Left lung (tissue), 14 donors: ENCODE results near the gene NLN. TPM values are rescaled to one million over a fixed set of nuclear protein-coding genes. Genes with fewer than 3 reads are reported as not detected.
A peak's percentile ranks its signal among the peaks of the same experiment; 100 is the strongest.
"Not testable (repeated sequence)": the region's sequence is repeated elsewhere in the genome, so short reads cannot be mapped to it uniquely, and the experiment has no call there.

ENCODE experiments used
- ATAC-seq: fragments of 200-7000 bp; cut with Tn5 transposase; one replicate; pipeline ENCODE4 v1.9.1; 2020; ENCODE audit warnings: moderate library complexity
- DNase-seq, 4 donors: peaks; one replicate each; pipeline ENCODE4 v3.0.0-alpha.2; 2013 to 2020
- H3K27ac ChIP-seq, 2 donors: fragments of 200-600 bp; sonication (generic) in 1 of 2; one replicate each; pipeline versions ENCODE4 v1.5.0 to v1.8.0; 2020 to 2021
- H3K27me3 ChIP-seq, 2 donors: fragments of 200-600 bp; sonication (generic) in 1 of 2; one replicate each; pipeline versions ENCODE4 v1.5.0 to v1.8.0; 2020 to 2021
- H3K36me3 ChIP-seq, 2 donors: fragments of 200-600 bp; sonication (generic) in 1 of 2; one replicate each; pipeline versions ENCODE4 v1.5.0 to v1.8.0; 2020 to 2021
- H3K4me1 ChIP-seq, 2 donors: fragments of 200-600 bp; one replicate each; pipeline ENCODE4 v1.8.0; 2021
- H3K4me3 ChIP-seq, 2 donors: fragments of 200-600 bp; sonication (generic) in 1 of 2; one replicate each; pipeline versions ENCODE4 v1.5.0 to v1.8.0; 2020 to 2021; ENCODE audit warnings: mild to moderate bottlenecking in 1 of 2
- H3K9me3 ChIP-seq, 2 donors: fragments of 200-600 bp; sonication (generic) in 1 of 2; one replicate each; pipeline versions ENCODE4 v1.5.0 to v1.8.0; 2020 to 2021
- intact Hi-C, 2 donors: fragments of 100-400 bp; cut with DNase I; formaldehyde crosslinking; loops; one replicate each; pipeline versions ENCODE4 v1.11.2 to v1.14.2; 2022
- long read RNA-seq, 12 donors: library from polyadenylated mRNA in 2 of 12; unstranded in 2 of 12; transcript quantifications; one replicate each; pipeline ENCODE4 v2.0.0 and lab custom pipeline, GENCODE V29; 2019 to 2026
- polyA plus RNA-seq, 6 donors: library from polyadenylated mRNA; unstranded; fragments of 120-200 nt; gene quantifications; one replicate each; pipeline ENCODE4 v1.2.1, GENCODE V29; 2013; ENCODE audit not compliant: insufficient read length in 6 of 6
- total RNA-seq, 2 donors: library from RNA; stranded (reverse); fragmentation: NEBNext Ultra II Directional; extraction: Animal tissue kit (Norgen Biotek cat#: 25700); gene quantifications; one replicate each; pipeline ENCODE4 v1.2.1, GENCODE V29; 2021
- TF ChIP-seq, protein P1 (sequence below), 2 donors: fragments of 200-600 bp; sonication (generic) in 1 of 2; IDR thresholded peaks; one replicate each; pipeline versions ENCODE4 v1.5.0 to v1.8.0; 2021; ENCODE audit warnings: antibody characterized with exemption in 2 of 2
- donor health status: DM: no; HTN: yes; CAD: no.
- donor health status: DM: no; HTN: no; CAD: no.

The NLN gene
- total RNA-seq (10 to 100 TPM; 18.0 to 29.1 TPM), polyA plus RNA-seq (10 to 100 TPM; 19.5 to 25.0 (median 22.3) TPM)
- long read RNA-seq, donor 1, full-length matches to known transcripts, result 3 of 3 reads
- long read RNA-seq, donor 1, partial matches to known transcripts, result 0 of 3 reads
- long read RNA-seq, donor 1, other reads (novel, unspliced or antisense), result 0 of 3 reads
- long read RNA-seq, donor 2, full-length matches to known transcripts, result 5 of 5 reads
- long read RNA-seq, donor 2, partial matches to known transcripts, result 0 of 5 reads
- long read RNA-seq, donor 2, other reads (novel, unspliced or antisense), result 0 of 5 reads
- long read RNA-seq, donor 3, full-length matches to known transcripts, result 2 of 2 reads
- long read RNA-seq, donor 3, partial matches to known transcripts, result 0 of 2 reads
- long read RNA-seq, donor 3, other reads (novel, unspliced or antisense), result 0 of 2 reads
- long read RNA-seq, donor 4, partial matches to known transcripts, result 3 of 4 reads
- long read RNA-seq, donor 4, other reads (novel, unspliced or antisense), result 1 of 4 reads
- long read RNA-seq, donor 5, full-length matches to known transcripts, result 1 of 1 reads
- long read RNA-seq, donor 5, partial matches to known transcripts, result 0 of 1 reads
- long read RNA-seq, donor 5, other reads (novel, unspliced or antisense), result 0 of 1 reads
- long read RNA-seq, donor 6, full-length matches to known transcripts, result 2 of 2 reads
- long read RNA-seq, donor 6, partial matches to known transcripts, result 0 of 2 reads
- long read RNA-seq, donor 6, other reads (novel, unspliced or antisense), result 0 of 2 reads
- long read RNA-seq, donor 7, full-length matches to known transcripts, result 1 of 1 reads
- long read RNA-seq, donor 7, partial matches to known transcripts, result 0 of 1 reads
- long read RNA-seq, donor 7, other reads (novel, unspliced or antisense), result 0 of 1 reads
- long read RNA-seq, donor 8, full-length matches to known transcripts, result 4 of 4 reads
- long read RNA-seq, donor 8, partial matches to known transcripts, result 0 of 4 reads
- long read RNA-seq, donor 8, other reads (novel, unspliced or antisense), result 0 of 4 reads
- long read RNA-seq, donor 9, result 0 reads
- long read RNA-seq, donor 10, partial matches to known transcripts, result 0 of 4 reads
- long read RNA-seq, donor 10, other reads (novel, unspliced or antisense), result 4 of 4 reads
- long read RNA-seq, donor 11, full-length matches to known transcripts, result 6 of 6 reads
- long read RNA-seq, donor 11, partial matches to known transcripts, result 0 of 6 reads
- long read RNA-seq, donor 11, other reads (novel, unspliced or antisense), result 0 of 6 reads
- long read RNA-seq, donor 12, full-length matches to known transcripts, result 2 of 2 reads
- long read RNA-seq, donor 12, partial matches to known transcripts, result 0 of 2 reads
- long read RNA-seq, donor 12, other reads (novel, unspliced or antisense), result 0 of 2 reads

DNA sequence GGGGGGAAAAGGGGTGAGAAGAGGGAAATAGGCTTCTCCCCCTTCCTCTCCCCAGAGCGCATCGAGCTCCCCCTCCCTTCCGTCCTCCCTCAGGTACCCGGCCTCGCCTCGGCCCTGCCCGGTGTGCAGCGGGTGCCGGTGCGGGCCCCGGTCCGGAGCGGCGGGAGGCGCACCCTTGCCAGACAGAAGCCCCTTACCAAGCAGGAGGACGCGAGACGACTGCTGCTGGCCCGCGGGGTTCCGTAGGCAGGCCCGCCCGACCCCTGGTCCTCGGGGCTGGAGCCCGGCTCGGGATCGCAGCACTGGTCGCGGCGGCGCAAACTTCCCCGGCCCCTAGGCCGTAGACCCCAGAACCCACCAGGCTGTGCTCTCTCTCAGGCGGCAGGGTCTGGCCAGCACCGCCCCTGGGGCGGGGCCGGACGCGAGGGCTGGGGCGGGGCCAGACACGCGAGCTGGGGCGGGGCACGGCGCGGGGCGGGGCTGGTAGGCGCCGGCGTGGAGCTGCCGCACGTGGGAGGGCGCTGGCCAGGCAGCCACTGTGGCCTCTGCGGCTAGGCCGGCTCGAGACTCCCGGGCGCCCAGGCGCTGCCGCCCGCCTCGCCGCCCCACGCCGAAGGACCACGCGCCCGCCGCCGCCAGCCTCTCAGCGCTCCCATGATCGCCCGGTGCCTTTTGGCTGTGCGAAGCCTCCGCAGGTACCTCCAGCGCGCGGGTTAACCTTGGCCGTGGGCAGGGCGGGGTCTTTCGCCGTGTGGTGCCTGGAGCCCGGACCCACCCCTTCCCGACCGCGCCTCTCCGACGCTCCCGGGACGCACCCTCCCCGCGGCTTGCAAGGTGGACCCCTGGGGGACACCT lies at the start of gene NLN, which contains the start of gene SGTB:
Gene NLN, plus strand, starts transcription at position 486 of the 855 bp plus-strand sequence. Its CDS starts 169 bp downstream, at position 655.
Gene SGTB, minus strand, starts transcription at position 390 of the 855 bp plus-strand sequence. CDS start 1,302 bp downstream, outside the sequence.
- intact Hi-C loops, result no loop called here

DNA sequence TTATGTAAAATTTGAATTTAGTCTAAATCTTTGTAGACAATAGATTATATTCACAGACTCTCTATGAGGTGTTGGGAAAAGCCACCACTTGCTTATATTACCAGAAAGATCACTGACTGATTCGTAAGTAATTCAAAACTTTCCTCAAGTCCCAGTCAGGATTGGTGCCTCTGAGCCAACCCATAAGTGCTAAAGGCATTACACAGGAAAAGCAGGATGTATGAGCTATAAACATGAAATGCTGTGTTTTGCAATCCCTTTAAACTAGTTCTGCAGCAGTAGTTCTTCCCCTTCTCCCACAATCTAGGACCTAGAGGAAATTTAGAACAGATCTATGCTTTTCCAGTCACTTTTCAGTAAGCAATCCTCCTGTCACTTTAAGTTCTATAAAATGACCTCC lies 49.2 kb upstream of the NLN start:
- intact Hi-C loops, result no loop called here

More for the DNA sequence above, at the start of gene NLN, which contains the start of gene SGTB:
- TF ChIP-seq, protein P1, sequence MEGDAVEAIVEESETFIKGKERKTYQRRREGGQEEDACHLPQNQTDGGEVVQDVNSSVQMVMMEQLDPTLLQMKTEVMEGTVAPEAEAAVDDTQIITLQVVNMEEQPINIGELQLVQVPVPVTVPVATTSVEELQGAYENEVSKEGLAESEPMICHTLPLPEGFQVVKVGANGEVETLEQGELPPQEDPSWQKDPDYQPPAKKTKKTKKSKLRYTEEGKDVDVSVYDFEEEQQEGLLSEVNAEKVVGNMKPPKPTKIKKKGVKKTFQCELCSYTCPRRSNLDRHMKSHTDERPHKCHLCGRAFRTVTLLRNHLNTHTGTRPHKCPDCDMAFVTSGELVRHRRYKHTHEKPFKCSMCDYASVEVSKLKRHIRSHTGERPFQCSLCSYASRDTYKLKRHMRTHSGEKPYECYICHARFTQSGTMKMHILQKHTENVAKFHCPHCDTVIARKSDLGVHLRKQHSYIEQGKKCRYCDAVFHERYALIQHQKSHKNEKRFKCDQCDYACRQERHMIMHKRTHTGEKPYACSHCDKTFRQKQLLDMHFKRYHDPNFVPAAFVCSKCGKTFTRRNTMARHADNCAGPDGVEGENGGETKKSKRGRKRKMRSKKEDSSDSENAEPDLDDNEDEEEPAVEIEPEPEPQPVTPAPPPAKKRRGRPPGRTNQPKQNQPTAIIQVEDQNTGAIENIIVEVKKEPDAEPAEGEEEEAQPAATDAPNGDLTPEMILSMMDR (IDR thresholded peaks at IDR 0.05), result no peak
- peak within 1 kb of the TSS; percentile 84 to 91 for H3K4me3 ChIP-seq
- H3K36me3 ChIP-seq, result peaks cover 0 to 22% of the 10 kb centered on the region in 2 donors
- ATAC-seq (peak; percentile 98), DNase-seq (peak; percentile 76 to 98 (median 89))
- no peaks in the 10 kb centered on the region for H3K27me3 ChIP-seq
- no peaks in the 10 kb centered on the region for H3K9me3 ChIP-seq
- peaks cover 0 to 30% of the 10 kb centered on the region in 2 donors for H3K4me1 ChIP-seq
- peak within 1 kb of the TSS; percentile 65 to 80 for H3K27ac ChIP-seq

DNA sequence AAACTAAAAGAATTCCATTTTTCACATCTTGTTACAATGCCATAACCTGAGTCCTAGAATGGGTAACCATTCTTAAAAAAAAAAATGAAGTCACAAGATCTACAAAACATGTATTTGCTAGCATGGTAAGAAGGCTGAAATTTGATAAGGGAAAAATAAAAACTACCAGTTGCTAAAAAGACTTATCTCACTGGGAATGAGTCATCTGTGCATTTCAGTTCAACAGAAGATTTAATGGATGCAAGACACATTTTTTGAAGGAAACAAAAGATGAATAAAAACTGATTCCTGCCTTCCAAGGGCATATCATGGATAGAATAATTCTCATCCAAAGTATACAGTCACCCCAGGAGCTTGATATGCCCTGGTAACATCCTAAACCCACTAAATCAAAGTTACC lies 47.3 kb upstream of the NLN start:
- DNase-seq (no peak), ATAC-seq (no peak)
- H3K36me3 ChIP-seq, result peaks cover 0 to 47% of the 10 kb centered on the region in 2 donors
- no peaks in the 10 kb centered on the region for H3K4me1 ChIP-seq
- no peak overlapping the region for H3K4me3 ChIP-seq
- intact Hi-C loops, result no loop called here
- no peak overlapping the region for H3K27ac ChIP-seq
- TF ChIP-seq, protein P1 (IDR thresholded peaks at IDR 0.05), result no peak
- no peaks in the 10 kb centered on the region for H3K27me3 ChIP-seq
- H3K9me3 ChIP-seq, result no peaks in the 10 kb centered on the region

More for the DNA sequence above, 49.2 kb upstream of the NLN start:
- ATAC-seq, result no peak
- no peaks in the 10 kb centered on the region for H3K9me3 ChIP-seq
- DNase-seq, result peak in 1 of 4 donors; percentile 6
- no peaks in the 10 kb centered on the region for H3K27me3 ChIP-seq
- TF ChIP-seq, protein P1 (IDR thresholded peaks at IDR 0.05), result no peak
- H3K36me3 ChIP-seq, result peaks cover 0 to 53% of the 10 kb centered on the region in 2 donors
- peak overlapping the region in 1 of 2 donors; percentile 23 for H3K27ac ChIP-seq
- no peak overlapping the region for H3K4me3 ChIP-seq
- H3K4me1 ChIP-seq, result no peaks in the 10 kb centered on the region

DNA sequence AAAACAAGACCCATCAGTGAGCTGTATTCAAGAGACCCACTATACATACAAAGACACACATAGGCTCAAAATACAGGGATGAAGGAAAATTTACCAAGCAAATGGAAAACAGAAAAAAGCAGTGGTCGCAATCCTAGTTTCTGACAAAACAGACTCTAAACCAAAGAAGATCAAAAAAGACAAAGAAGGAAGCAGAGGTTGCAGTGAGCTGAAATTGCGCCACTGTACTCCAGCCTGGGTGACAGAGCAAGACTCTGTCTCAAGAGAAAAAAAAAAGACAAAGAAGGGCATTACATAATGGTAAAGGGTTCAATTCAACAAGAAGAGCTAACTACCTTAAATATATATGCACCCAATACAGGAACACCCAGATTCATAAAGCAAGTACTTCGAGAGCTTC lies 45.9 kb upstream of the NLN start:
- H3K4me3 ChIP-seq, H3K9me3 ChIP-seq, intact Hi-C loops, H3K4me1 ChIP-seq, H3K27me3 ChIP-seq, ATAC-seq: not testable (repeated sequence)
- Histone ChIP-seq H3K36me3 (peaks cover 0 to 47% of the 10 kb centered on the region in 2 donors), H3K27ac (peak overlapping the region in 1 of 2 donors; percentile 66)
- DNase-seq, result peak in 1 of 4 donors; percentile 35
